HepG2 (cell line): ENCODE results near the gene ZNF330. TPM values are rescaled to one million over a fixed set of nuclear protein-coding genes. Genes with fewer than 3 reads are reported as not detected.

Experiments used
- ATAC-seq: fragments of 200-7000 bp; cut with Tn5 transposase; 3 replicates; pipeline ENCODE4 v1.9.1; 2020; ENCODE audit warnings: mild to moderate bottlenecking, moderate library complexity
- Bru-seq: library from RNA; stranded (reverse); fragments of 400-500 nt; gene quantifications from one replicate; lab custom pipeline; 2021; lab: Mats Ljungman, UMichigan
- BruChase-seq, 2 experiments: library from RNA; stranded (reverse); fragments of 400-500 nt; gene quantifications; one replicate each; lab custom pipeline; 2021; lab: Mats Ljungman, UMichigan
- BruUV-seq: library from RNA; stranded (reverse); fragments of 400-500 nt; replicated peaks from 2 replicates; lab custom pipeline; 2021; lab: Mats Ljungman, UMichigan
- CTCF ChIA-PET: fragments of 300-600 bp; formaldehyde crosslinking; extraction: SDS; loops from one replicate; lab custom pipeline; 2021; ENCODE audit warnings: low total read pairs, inconsistent platforms, low intra/inter-chr PET ratio; lab: Yijun Ruan, JAX
- POLR2A ChIA-PET: fragments of 350-600 bp; sonication (Branson Sonifier 250); formaldehyde crosslinking; loops from one replicate; lab custom pipeline; 2020; ENCODE audit warnings: antibody characterized with exemption, inconsistent platforms; lab: Yijun Ruan, JAX
- DNase-seq: peaks from one replicate; pipeline ENCODE4 v3.0.0-alpha.2; 2015; ENCODE audit warnings: low spot score
- FAIRE-seq: peaks from 3 replicates; lab custom pipeline; 2011; peaks lifted over from hg19 to GRCh38; lab: Jason Lieb, UNC
- H2AFZ ChIP-seq: one replicate; pipeline ENCODE4 v1.6.1; 2011; ENCODE audit warnings: low read length, inconsistent platforms
- H3K27ac ChIP-seq: fragments of 300-600 bp; 3 replicates; pipeline ENCODE4 v1.8.0; 2011; ENCODE audit warnings: mixed run types, mild to moderate bottlenecking, mixed read lengths, low read length, inconsistent platforms; ENCODE audit not compliant: insufficient read depth; ENCODE audit errors: extremely low read length
- H3K27me3 ChIP-seq, 2 experiments: fragments of 200-600 bp in 1 of 2; 2 replicates in 1 of 2; 3 replicates in 1 of 2; pipeline versions ENCODE4 v1.6.0 to v1.8.0; 2011; ENCODE audit warnings: low read length in 2 of 2, mild to moderate bottlenecking in 2 of 2, moderate library complexity in 2 of 2, inconsistent platforms in 1 of 2; ENCODE audit not compliant: insufficient read depth in 2 of 2, control insufficient read depth in 1 of 2
- H3K36me3 ChIP-seq, 2 experiments: fragments of 200-600 bp in 1 of 2; replicated peaks in 1 of 2; 2 replicates in 1 of 2; 3 replicates in 1 of 2; pipeline versions ENCODE4 v1.5.1 to v1.8.0; 2011; ENCODE audit warnings: low read length in 2 of 2, inconsistent platforms in 1 of 2; ENCODE audit not compliant: insufficient read depth in 2 of 2, control insufficient read depth in 1 of 2
- H3K4me1 ChIP-seq: 2 replicates; pipeline ENCODE4 v1.5.1; 2012; ENCODE audit warnings: low read length, inconsistent platforms; ENCODE audit not compliant: insufficient read depth
- H3K4me2 ChIP-seq: 2 replicates; pipeline ENCODE4 v1.6.0; 2011; ENCODE audit warnings: low read depth, low read length, inconsistent platforms
- H3K4me3 ChIP-seq, 3 experiments: fragments of 200-600 bp in 1 of 3; sonication (generic), shearing (Covaris generic) in 1 of 3; replicated peaks in 1 of 3; 2 replicates each; pipeline ENCODE4 v1.5.1; 2011 to 2016; ENCODE audit warnings: low read length in 3 of 3, inconsistent platforms in 2 of 3, low read depth in 2 of 3, mild to moderate bottlenecking in 2 of 3, control low read depth in 1 of 3, mixed read lengths in 1 of 3; ENCODE audit not compliant: insufficient read depth in 1 of 3
- H3K79me2 ChIP-seq: one replicate; pipeline ENCODE4 v1.6.1; 2011; ENCODE audit warnings: low read length, inconsistent platforms; ENCODE audit not compliant: insufficient read depth
- H3K9ac ChIP-seq: 2 replicates; pipeline ENCODE4 v1.6.0; 2011; ENCODE audit warnings: mild to moderate bottlenecking, low read depth, low read length, inconsistent platforms; ENCODE audit not compliant: insufficient read depth
- H3K9me3 ChIP-seq: 2 replicates; pipeline ENCODE4 v1.5.1; 2012; ENCODE audit warnings: mild to moderate bottlenecking, low read length
- H4K20me1 ChIP-seq: 2 replicates; pipeline ENCODE4 v1.6.0; 2011; ENCODE audit warnings: inconsistent platforms, mild to moderate bottlenecking, low read length, moderate library complexity; ENCODE audit not compliant: insufficient read depth
- DNMT3B ChIP-seq: conservative IDR thresholded peaks from 2 replicates; pipeline ENCODE4 v1.6.1; 2016; ENCODE audit warnings: missing biosample characterization, control low read depth
- IRF2 ChIP-seq: IDR thresholded peaks from 2 replicates; pipeline ENCODE4 v1.6.1; 2018; ENCODE audit warnings: missing genetic modification reagents, missing compliant biosample characterization
- NAIF1 ChIP-seq: sonication (generic); formaldehyde crosslinking; IDR thresholded peaks from 2 replicates; pipeline ENCODE4 v1.5.0; 2020; ENCODE audit warnings: mild to moderate bottlenecking, missing genetic modification reagents, borderline replicate concordance
- SMAD1 ChIP-seq: sonication (generic); formaldehyde crosslinking; IDR thresholded peaks from 2 replicates; pipeline ENCODE4 v1.4.0; 2020; ENCODE audit warnings: missing genetic modification reagents, low read depth, mild to moderate bottlenecking, borderline replicate concordance
- SOX13 ChIP-seq, 3 experiments: fragments of 450-650 bp in 1 of 3; sonication (generic) in 1 of 3; formaldehyde crosslinking in 1 of 3; IDR thresholded peaks in 2 of 3; conservative IDR thresholded peaks in 1 of 3; 2 replicates each; pipeline versions ENCODE4 v1.5.0 to v1.6.1; 2016 to 2020; ENCODE audit warnings: antibody characterized with exemption in 1 of 3, mild to moderate bottlenecking in 1 of 3, missing compliant biosample characterization in 1 of 3, missing genetic modification reagents in 1 of 3, moderate library complexity in 1 of 3
- ZBTB7B ChIP-seq: sonication (generic); formaldehyde crosslinking; IDR thresholded peaks from 2 replicates; pipeline ENCODE4 v1.4.0; 2020; ENCODE audit warnings: missing genetic modification reagents
- ZIK1 ChIP-seq: sonication (generic); formaldehyde crosslinking; IDR thresholded peaks from 2 replicates; pipeline ENCODE4 v1.5.0; 2020; ENCODE audit warnings: mild to moderate bottlenecking, low read depth, missing genetic modification reagents, borderline replicate concordance
- ZNF317 ChIP-seq: sonication (generic); formaldehyde crosslinking; IDR thresholded peaks from 2 replicates; pipeline ENCODE4 v1.5.0; 2020; ENCODE audit warnings: mild to moderate bottlenecking, missing genetic modification reagents
- ZNF451 ChIP-seq: sonication (generic); formaldehyde crosslinking; IDR thresholded peaks from 2 replicates; pipeline ENCODE4 v1.5.0; 2020; ENCODE audit warnings: mild to moderate bottlenecking, missing genetic modification reagents
- ZNF549 ChIP-seq: sonication (generic); formaldehyde crosslinking; IDR thresholded peaks from 2 replicates; pipeline ENCODE4 v1.5.0; 2020; ENCODE audit warnings: missing genetic modification reagents
- ZNF777 ChIP-seq: sonication (generic); formaldehyde crosslinking; IDR thresholded peaks from 2 replicates; pipeline ENCODE4 v1.4.0; 2020; ENCODE audit warnings: missing genetic modification reagents
- WGBS: methylation state at CpG from one replicate; pipeline ENCODE4 v1.1.6; 2017; ENCODE audit warnings: low lambda C conversion rate; 5-methylcytosine and 5-hydroxymethylcytosine counted together
- in situ Hi-C: cut with HindIII; loops from 2 replicates; pipeline ENCODE4 v1.10.0; 2017; ENCODE audit warnings: low pct_unique_long_range_greater_than_20kb; ENCODE audit not compliant: extremely low pct_ligation_motif_present
- intact Hi-C: fragments of 100-400 bp; cut with micrococcal nuclease; formaldehyde crosslinking; loops from one replicate; pipeline ENCODE4 v1.10.0; 2022; ENCODE audit not compliant: unreplicated experiment
- long read RNA-seq, 2 experiments: library from RNA in 1 of 2; library from polyadenylated mRNA in 1 of 2; stranded (forward) in 1 of 2; unstranded in 1 of 2; transcript quantifications; one replicate each; pipeline ENCODE4 v2.0.0, GENCODE V29; 2019 to 2022
- polyA minus RNA-seq, 3 experiments: library from RNA; depleted of rRNA, polyadenylated mRNA; stranded (reverse); fragments of >200 nt; gene quantifications; 2 replicates each; pipeline ENCODE4 v1.2.3, GENCODE V29; 2011; ENCODE audit warnings: low replicate concordance in 1 of 3
- polyA plus RNA-seq, 8 experiments: library from polyadenylated mRNA; depleted of rRNA in 3 of 8; stranded (reverse) in 7 of 8; unstranded in 1 of 8; fragments of >200 nt; fragmentation: Illumina TruSeq in 4 of 8; extraction: Trizol in 4 of 8; gene quantifications; 2 replicates each; pipeline versions ENCODE4 v1.2.1 to v1.2.3, GENCODE V29; 2011 to 2016; ENCODE audit warnings: low read depth in 4 of 8, missing spikeins in 1 of 8, mixed read lengths in 1 of 8; ENCODE audit not compliant: insufficient read depth in 1 of 8
- total RNA-seq, 5 experiments: library from RNA; depleted of rRNA; stranded (reverse); fragments of >200 nt; fragmentation: Illumina TruSeq; extraction: Trizol; gene quantifications; 2 replicates each; pipeline ENCODE4 v1.2.3, GENCODE V29; 2016; ENCODE audit warnings: low read depth in 1 of 5
- TF ChIP-seq, protein P1 (sequence below): sonication (generic); formaldehyde crosslinking; IDR thresholded peaks from 2 replicates; pipeline ENCODE4 v1.4.0; 2020; ENCODE audit warnings: mild to moderate bottlenecking, missing genetic modification reagents

Gene ZNF330
- total RNA-seq (2016; rRNA removed; fragmentation: Illumina TruSeq; extraction: Trizol) (43.4 and 61.1 TPM in 2 replicates), polyA plus RNA-seq (2011; rRNA removed) (17.3 and 23.3 TPM in 2 replicates), polyA minus RNA-seq (2011; rRNA and poly(A)+ RNA removed; ENCODE audit: low replicate concordance) (17.1 and 19.3 TPM in 2 replicates), Bru-seq, nascent RNA (percentile 87 among the genes with signal in this experiment), BruChase-seq, experiment 1, labeled RNA remaining after a 6-hour chase (percentile 85 among the genes with signal in this experiment), BruChase-seq, experiment 2, labeled RNA remaining after a 2-hour chase (percentile 90 among the genes with signal in this experiment)
- total RNA-seq (2016; cell fraction: cytosol; rRNA removed; fragmentation: Illumina TruSeq; extraction: Trizol; ENCODE audit: low read depth) = 4.9 and 6.3 TPM in 2 replicates
- total RNA-seq (2016; cell fraction: insoluble cytoplasmic fraction; rRNA removed; fragmentation: Illumina TruSeq; extraction: Trizol) = 39.4 and 58.0 TPM in 2 replicates
- 9.9 and 11.5 TPM in 2 replicates for total RNA-seq (2016; cell fraction: membrane; rRNA removed; fragmentation: Illumina TruSeq; extraction: Trizol)
- total RNA-seq (2016; cell fraction: nucleus; rRNA removed; fragmentation: Illumina TruSeq; extraction: Trizol) = 28.2 and 29.3 TPM in 2 replicates
- 14.3 and 20.5 TPM in 2 replicates for polyA plus RNA-seq (2011; cell fraction: cytosol; rRNA removed)
- polyA plus RNA-seq (2011; cell fraction: nucleus; rRNA removed) = 20.5 and 27.2 TPM in 2 replicates
- polyA plus RNA-seq (2012) = 32.8 and 34.6 TPM in 2 replicates
- polyA plus RNA-seq (2016; cell fraction: cytosol; fragmentation: Illumina TruSeq; extraction: Trizol; ENCODE audit: low read depth) = 3.0 and 3.3 TPM in 2 replicates
- polyA plus RNA-seq (2016; cell fraction: insoluble cytoplasmic fraction; fragmentation: Illumina TruSeq; extraction: Trizol; ENCODE audit: low read depth) = 61.3 and 64.3 TPM in 2 replicates
- polyA plus RNA-seq (2016; cell fraction: membrane; fragmentation: Illumina TruSeq; extraction: Trizol; ENCODE audit: low read depth) = 5.2 and 6.0 TPM in 2 replicates
- polyA plus RNA-seq (2016; cell fraction: nucleus; fragmentation: Illumina TruSeq; extraction: Trizol; ENCODE audit: insufficient read depth, low read depth) = 37.0 and 39.1 TPM in 2 replicates
- 19.3 and 20.0 TPM in 2 replicates for polyA minus RNA-seq (2011; cell fraction: cytosol; rRNA and poly(A)+ RNA removed)
- polyA minus RNA-seq (2011; cell fraction: nucleus; rRNA and poly(A)+ RNA removed) = 24.1 and 41.9 TPM in 2 replicates
- long read RNA-seq, experiment 1, transcript ZNF330-207 (2 exons, 733 nt) = major isoform, 5 of 9 reads
- long read RNA-seq, experiment 1, partial matches to known transcripts = 4 of 9 reads
- long read RNA-seq, experiment 1, other reads (novel, unspliced or antisense) = 0 of 9 reads
- long read RNA-seq, experiment 2, transcript ZNF330-207 (2 exons, 733 nt) = major isoform, 11 of 25 reads
- long read RNA-seq, experiment 2, partial matches to known transcripts = 14 of 25 reads
- long read RNA-seq, experiment 2, other reads (novel, unspliced or antisense) = 0 of 25 reads

- WGBS = under 1% methylated on average over 34 of the region's 57 CpGs
- peak within 1 kb of the TSS; percentile 98 for H2AFZ ChIP-seq
- FAIRE-seq = peak; percentile 67
- in situ Hi-C loops = no loop called here
- no peaks in the 10 kb centered on the region; a peak in 2 of 5 replicates for H3K27me3 ChIP-seq
- no peaks in the 10 kb centered on the region for H3K9me3 ChIP-seq
- no peaks in the 10 kb centered on the region for H4K20me1 ChIP-seq
- peak within 1 kb of the TSS; percentile 91 to 98 (median 96) for H3K4me3 ChIP-seq
- ChIA-PET POLR2A (no interaction called here), CTCF (no interaction called here)
- peaks cover 21% of the 10 kb centered on the region for H3K79me2 ChIP-seq
- H3K4me2 ChIP-seq = peak within 1 kb of the TSS; percentile 77
- peak within 1 kb of the TSS; percentile 78 for H3K27ac ChIP-seq
- peaks cover 26% of the 10 kb centered on the region for H3K4me1 ChIP-seq
- H3K36me3 ChIP-seq = peaks cover 2 to 18% of the 10 kb centered on the region in 2 experiments; a peak in 3 of 5 replicates
- intact Hi-C loops = loop anchor here (10.0 kb wide), 1 partner anchor 1964 kb away; the partner anchor contains the start of gene USP38
- peak within 1 kb of the TSS; percentile 95 for H3K9ac ChIP-seq
- peak; percentile 95 for ATAC-seq
- TSS peak; percentile 65 for BruUV-seq
- DNase-seq = peak; percentile 68
- TF ChIP-seq ZNF451 (CRISPR knock-in tag) (0 out of 2 replicates have a peak, but pooled peaks have one; percentile 52), ZNF549 (CRISPR knock-in tag) (no peak), NAIF1 (CRISPR knock-in tag) (peak; percentile 76; the same call in 1 of the 2 replicates), ZNF317 (CRISPR knock-in tag) (peak; percentile 92), DNMT3B (CRISPR knock-in tag) (peak; percentile 62; the same call in 1 of the 2 replicates), ZIK1 (CRISPR knock-in tag) (0 out of 2 replicates have a peak, but pooled peaks have one; percentile 46), ZNF777 (CRISPR knock-in tag) (0 out of 2 replicates have a peak, but pooled peaks have one; percentile 38), ZBTB7B (CRISPR knock-in tag) (peak; percentile 29; the same call in 1 of the 2 replicates), IRF2 (CRISPR knock-in tag) (peak; percentile 88), SMAD1 (CRISPR knock-in tag) (0 out of 2 replicates have a peak, but pooled peaks have one; percentile 68), SOX13 (IDR thresholded peaks at IDR 0.05) (no peak), SOX13 (CRISPR knock-in tag; conservative IDR thresholded peaks at IDR 0.05 in 1 of 2, IDR thresholded peaks at IDR 0.05 in 1 of 2) (peak in 1 of 2 experiments; percentile 29; a peak in 2 of 4 replicates)
- TF ChIP-seq, protein P1, sequence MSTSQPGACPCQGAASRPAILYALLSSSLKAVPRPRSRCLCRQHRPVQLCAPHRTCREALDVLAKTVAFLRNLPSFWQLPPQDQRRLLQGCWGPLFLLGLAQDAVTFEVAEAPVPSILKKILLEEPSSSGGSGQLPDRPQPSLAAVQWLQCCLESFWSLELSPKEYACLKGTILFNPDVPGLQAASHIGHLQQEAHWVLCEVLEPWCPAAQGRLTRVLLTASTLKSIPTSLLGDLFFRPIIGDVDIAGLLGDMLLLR (CRISPR knock-in tag) = 0 out of 2 replicates have a peak, but pooled peaks have one; percentile 35
Measured at GRCh38 chr4:141220691-141221659, at the start of gene ZNF330. Gene ZNF330, plus strand, starts transcription at chr4:141220895. Its CDS starts 1,477 bp downstream, at chr4:141222372.
